HG03175 (cell line): ENCODE data around the gene TNFRSF12A.
A peak's percentile ranks its signal among the peaks of the same experiment; 100 is the strongest.

ENCODE experiments used
- ATAC-seq: cut with Tn5 transposase; IDR thresholded peaks from one replicate; pipeline ENCODE4 v1.9.1; 2021; ENCODE audit warnings: mild to moderate bottlenecking, moderate library complexity; ENCODE audit not compliant: unreplicated experiment

The TNFRSF12A gene

GRCh38 chr16:2985893-2986355 lies 34.2 kb upstream of the TNFRSF12A start:
- no peak for ATAC-seq

- no peak for ATAC-seq
Observed at GRCh38 chr16:2986623-2987188, 33.5 kb upstream of the TNFRSF12A start.

GRCh38 chr16:2987286-2987685 lies 32.9 kb upstream of the TNFRSF12A start:
- no peak for ATAC-seq

- ATAC-seq: no peak
Observed at GRCh38 chr16:2987833-2988232, 32.3 kb upstream of the TNFRSF12A start.

- ATAC-seq: no peak
Observed at GRCh38 chr16:2988590-2989099, 31.5 kb upstream of the TNFRSF12A start.

- ATAC-seq: no peak
Observed at GRCh38 chr16:2990891-2991290, 29.3 kb upstream of the TNFRSF12A start.

GRCh38 chr16:2991566-2992261 lies 28.5 kb upstream of the TNFRSF12A start:
- ATAC-seq: no peak

- no peak for ATAC-seq
Observed at GRCh38 chr16:2992383-2993081, 27.6 kb upstream of the TNFRSF12A start.

GRCh38 chr16:2996298-2996697 lies 23.9 kb upstream of the TNFRSF12A start:
- no peak for ATAC-seq

- no peak for ATAC-seq
Observed at GRCh38 chr16:2999929-3000328, 20.2 kb upstream of the TNFRSF12A start.

- no peak for ATAC-seq
Observed at GRCh38 chr16:3000540-3000939, 19.6 kb upstream of the TNFRSF12A start.

GRCh38 chr16:3001316-3001715 lies 18.9 kb upstream of the TNFRSF12A start:
- no peak for ATAC-seq

GRCh38 chr16:3003582-3004270 lies 16.4 kb upstream of the TNFRSF12A start:
- ATAC-seq: peak; percentile 93

- peak; percentile 12 for ATAC-seq
Observed at GRCh38 chr16:3004319-3004718, 15.8 kb upstream of the TNFRSF12A start.

- no peak for ATAC-seq
Observed at GRCh38 chr16:3004781-3005284, 15.3 kb upstream of the TNFRSF12A start.

GRCh38 chr16:3007059-3007956 lies 12.9 kb upstream of the TNFRSF12A start:
- ATAC-seq: no peak

GRCh38 chr16:3007957-3008689 lies 12.0 kb upstream of the TNFRSF12A start:
- ATAC-seq: no peak

- no peak for ATAC-seq
Observed at GRCh38 chr16:3008690-3009037, 11.5 kb upstream of the TNFRSF12A start.

- no peak for ATAC-seq
Observed at GRCh38 chr16:3009568-3010390, 10.4 kb upstream of the TNFRSF12A start.
